NCI-H1048 (cell line): ENCODE results near the gene NR1H2.
"Not testable (repeated sequence)": the region's sequence is repeated elsewhere in the genome, so short reads cannot be mapped to it uniquely, and the experiment has no call there.

Experiments
- DNase-seq: peaks from one replicate; lab custom pipeline; 2025; lab: John Stamatoyannopoulos, UW

NR1H2 gene

DNA sequence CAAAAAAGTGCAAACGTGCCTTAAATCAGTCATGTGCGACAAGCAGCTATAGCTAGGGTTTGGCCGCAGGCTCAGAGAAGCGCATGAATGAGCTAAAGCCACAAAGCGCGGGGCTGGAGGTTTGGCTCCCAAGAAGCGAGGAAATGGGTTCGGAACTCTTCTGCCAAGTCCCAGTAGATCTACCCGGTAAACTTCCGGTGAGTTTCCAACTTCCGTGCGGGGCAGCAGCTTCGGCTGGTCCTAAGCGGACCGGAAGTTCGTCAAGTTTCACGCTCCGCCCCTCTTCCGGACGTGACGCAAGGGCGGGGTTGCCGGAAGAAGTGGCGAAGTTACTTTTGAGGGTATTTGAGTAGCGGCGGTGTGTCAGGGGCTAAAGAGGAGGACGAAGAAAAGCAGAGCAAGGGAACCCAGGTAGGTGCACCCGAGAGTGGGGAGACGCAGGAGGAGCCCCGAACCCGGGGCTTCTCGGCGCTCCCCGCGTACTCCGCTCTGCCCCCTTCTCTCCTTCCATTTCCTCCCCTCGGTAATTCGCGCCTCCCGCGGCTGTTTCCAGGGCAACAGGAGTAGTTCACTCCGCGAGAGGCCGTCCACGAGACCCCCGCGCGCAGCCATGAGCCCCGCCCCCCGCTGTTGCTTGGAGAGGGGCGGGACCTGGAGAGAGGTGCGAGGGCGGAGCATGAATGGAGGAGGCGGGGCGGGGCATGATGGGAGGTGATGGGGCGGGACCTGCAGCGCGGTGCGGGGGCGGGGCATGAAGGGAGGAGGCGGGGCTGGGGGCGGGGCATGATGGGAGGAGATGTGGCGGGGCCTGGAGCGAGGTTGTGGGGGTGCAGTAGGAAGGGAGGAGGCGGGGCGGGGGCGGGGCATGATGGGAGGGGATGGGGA, at the start of gene NR1H2:
Gene NR1H2 (plus strand): TSS at position 292 of the 885 bp plus-strand sequence. CDS start 1,149 bp downstream, outside the sequence.
- DNase-seq = peak; percentile 95

DNA sequence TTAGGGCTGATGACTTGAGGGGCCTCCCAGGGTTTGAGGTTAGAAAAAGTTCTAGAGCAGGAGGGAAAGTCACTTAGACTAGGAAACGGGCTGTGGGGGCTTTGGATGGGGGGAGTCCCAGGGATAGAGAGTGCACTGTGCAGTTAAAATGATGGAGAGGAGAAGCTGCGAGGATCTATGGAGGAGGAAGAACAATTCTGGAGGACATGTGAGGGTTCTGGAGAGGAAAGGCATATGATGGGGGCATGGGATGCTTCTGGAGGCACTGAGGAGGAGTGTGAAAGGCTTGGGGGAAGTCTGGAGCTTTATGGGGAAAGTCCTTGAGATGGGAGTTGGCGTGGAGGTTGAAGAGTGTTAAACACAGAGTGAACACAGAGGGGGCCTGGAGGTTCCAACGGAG, 49.2 kb upstream of the NR1H2 start:
- no peak for DNase-seq

DNA sequence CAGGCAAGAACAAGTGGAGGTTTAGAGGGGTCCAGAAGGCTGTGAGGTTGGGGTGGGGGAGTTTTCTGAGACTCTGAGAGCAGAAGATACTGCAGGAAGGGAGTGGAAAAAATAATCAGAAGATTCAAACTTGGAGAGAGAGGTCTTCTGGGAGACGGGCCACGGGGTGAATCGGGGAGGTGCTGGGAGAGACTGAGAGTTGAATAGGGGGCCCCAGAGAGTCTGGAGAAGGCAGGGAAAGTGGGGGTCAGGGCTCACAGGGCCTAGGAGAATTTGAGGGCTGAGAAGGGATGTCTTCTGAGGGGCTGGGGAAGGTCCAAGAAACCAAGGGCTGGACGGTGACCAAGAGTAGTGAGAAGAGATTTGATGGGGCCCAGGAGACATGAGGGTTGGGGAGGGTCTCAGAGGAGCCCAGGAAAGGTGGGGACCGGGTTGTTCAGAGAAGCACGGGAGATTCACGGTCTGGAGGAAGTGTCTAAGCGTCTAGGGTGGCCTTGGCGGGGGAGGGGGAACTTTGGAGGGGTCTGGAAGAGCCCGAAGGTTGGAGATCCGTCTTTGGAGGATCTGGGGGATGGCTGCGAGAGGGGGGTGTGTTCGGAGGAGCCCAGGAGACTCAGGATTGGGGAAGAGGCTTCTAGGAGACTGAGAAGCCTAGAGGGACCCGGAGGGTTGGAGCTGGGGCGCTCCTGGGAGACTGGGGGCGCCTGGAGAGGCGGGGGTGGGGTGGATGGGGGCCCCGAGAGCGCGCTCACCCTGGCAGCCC, 48.6 kb upstream of the NR1H2 start:
- DNase-seq = no peak

DNA sequence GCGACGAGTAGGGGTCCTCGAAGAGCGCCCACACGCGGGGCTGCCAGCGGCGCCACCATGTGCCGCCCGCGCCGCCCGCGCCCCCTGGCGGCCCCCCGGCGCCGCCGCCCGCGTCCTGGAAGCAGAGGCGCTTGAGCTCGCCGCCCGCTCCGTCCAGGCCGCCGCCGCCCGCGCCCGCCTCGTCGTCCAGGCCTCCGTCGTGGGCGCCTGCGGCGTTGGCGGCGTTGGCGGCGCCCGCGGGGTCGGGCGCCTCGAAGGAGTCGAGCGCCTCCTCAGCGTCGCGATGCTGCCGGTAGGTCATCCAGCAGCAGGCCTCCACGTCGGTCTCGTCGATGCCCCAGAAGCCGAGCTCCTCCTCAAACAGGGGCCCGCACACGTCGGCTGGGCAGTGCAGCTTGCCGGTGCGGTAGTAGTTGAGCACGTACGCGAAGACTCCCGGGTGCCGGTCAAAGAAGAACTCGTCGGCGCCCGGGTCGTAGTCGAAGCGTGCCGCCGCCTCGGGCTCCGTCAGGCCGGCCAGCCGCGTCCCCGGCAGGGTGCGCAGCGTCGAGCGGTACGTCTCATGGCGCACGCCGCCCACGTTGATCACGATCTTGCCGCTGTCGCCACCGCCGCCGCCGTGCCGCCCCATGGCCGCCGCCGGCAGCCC, 47.9 kb upstream of the NR1H2 start:
- DNase-seq = no peak

DNA sequence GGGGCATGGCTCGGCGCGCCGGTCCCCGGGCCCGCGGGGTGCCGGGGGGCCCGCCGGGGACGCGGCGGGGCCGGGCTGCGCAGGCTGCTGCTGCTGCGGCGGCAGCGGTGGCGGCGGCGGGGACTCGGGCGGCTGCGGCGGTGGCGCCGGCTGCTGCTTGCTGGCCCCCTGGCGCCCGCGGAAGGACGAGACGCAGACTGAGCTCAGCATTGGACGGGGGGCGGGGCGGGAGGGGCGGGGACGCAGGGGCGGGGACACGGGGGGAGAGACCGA, 47.4 kb upstream of the NR1H2 start:
- DNase-seq = no peak

DNA sequence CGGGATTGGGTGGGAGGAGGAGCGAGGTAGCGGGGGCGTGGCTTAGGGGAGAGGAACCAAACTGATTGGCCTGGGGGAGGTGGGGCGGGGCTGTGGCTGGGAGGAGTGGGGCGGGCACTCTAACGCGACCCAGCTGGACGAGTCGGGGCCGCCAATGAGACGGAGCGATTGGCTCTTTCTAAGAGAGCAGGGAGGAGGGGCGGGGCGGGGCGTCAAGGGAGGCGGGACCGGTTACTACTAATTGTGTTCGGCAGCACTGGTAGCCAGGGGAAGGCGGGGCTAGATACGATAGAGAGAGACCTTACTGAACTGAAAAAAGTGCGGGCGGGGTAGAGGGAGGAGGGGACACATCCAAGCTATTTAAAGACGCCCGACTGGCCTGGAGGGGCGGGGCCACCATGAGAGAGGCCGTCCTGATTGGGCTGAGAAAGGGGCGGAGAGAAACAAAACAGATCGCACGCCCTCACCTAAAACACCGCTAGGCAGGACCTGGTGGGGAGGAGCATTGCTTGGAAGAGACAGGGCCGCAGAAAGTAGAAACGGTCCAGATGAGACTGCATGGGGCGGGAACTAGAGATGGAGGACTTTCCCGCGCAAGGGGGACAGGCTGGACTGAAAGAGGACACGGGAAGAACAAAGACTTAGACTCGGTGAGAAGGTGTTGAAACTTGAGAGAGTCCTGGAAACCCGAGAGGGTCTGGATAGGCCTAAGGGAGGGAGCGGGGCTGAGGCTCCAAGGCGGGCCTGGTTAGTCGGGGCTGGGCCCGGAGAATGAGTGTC, 46.9 kb upstream of the NR1H2 start, which contains the start of gene KCNC3:
Gene KCNC3 (minus strand): TSS at position 232 of the 780 bp plus-strand sequence. CDS start 295 bp downstream, outside the sequence.
- peak; percentile 96 for DNase-seq

DNA sequence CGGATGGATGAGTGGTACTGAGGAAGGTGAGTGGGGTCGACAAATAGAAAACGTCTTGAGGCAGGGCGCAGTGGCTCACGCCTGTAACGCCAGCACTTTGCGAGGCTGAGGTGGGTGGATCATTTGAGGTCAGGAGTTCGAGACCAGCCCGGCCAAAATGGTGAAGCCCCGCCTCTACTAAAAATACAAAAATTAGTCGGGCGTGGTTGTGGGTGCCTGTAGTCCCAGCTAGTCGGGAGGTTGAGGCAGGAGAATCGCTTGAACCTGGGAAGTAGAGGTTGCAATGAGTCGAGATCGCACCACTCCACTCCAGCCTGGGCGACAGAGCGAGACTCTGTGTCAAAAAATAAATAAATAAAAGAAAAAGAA, 46.3 kb upstream of the NR1H2 start:
- DNase-seq = not testable (repeated sequence)

DNA sequence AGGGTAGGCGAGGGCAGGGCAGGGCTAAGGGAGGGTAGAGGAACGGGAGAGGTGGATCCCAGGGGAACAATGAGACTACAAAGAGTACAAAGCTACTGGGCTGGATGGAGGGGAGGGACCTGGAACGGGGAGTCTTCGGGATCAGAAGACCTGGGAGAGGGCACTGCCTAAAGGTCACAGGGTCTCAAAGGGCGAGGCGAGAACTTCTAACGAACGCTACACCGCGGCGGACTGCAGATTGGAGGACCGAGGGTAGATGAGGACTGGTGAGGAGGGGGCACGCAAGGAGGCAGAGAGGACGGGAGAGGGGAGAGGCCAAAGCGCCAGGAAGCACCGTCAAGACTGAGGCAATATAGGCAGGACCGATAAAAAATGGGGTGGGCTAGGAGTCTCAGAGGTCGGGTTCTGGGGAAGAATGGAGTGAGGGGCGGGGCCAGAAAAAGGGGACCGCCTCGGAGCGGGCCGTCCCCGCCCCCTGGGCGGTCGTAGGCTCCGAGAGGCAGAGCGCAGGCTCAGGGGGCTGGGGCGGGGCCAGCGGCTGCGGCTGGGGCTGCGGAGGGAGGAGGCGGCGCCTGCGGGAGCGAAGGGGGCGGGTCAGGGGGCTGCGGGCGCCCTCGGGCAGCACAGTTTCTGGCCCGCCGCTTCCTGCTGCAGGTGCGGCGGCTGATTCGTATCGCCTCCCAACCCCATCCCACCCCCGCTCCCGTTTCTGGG, 45.7 kb upstream of the NR1H2 start:
- DNase-seq = peak; percentile 76

DNA sequence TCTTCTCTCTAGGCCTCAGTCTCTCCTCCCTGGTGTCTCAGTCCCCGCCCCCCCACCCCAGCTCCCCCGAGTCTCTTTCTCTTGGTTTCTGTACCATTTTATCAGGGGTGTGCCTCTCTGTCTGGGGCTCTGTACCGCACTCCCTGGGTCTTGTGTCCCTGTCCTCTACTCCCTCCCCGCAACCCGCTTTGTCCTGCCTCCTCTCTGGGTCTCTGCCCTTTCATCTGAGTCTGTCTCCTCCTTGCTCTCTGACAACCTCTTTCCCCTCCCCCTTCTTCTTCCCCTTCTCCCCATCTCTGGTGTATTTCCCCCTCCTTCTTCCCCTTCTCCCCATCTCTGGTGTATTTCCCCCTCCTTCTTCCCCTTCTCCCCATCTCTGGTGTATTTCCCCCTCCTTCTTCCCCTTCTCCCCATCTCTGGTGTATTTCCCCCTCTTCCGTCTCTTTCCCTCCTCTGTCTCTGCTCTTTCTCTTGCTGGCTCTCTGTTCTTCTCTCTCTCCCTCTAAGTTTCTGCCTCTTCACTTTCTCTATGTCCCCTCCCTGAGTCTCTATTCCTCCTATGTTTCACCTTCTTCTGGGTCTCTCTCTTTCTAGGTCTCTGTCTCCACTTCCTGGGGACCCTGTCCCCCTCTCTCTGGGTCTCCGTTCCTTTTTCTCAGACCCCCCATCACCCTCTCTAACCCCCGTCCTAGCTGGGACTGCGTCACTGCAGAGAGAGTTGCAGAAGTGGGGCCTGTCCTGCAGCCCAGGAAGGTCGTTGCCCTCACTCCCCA, 44.9 kb upstream of the NR1H2 start:
- no peak for DNase-seq

DNA sequence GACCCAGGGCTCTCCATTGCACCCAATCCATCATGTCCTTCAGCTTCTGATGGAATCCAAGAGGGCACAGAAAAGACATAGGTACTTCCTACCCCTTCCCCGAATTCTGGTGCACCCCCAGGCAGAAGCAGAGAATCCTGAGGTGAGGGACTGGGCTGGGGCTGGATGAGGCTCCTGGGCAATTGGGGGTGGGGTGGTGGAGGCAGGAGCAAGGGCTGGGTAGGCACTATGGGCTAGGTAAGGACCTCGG, 44.3 kb upstream of the NR1H2 start:
- DNase-seq = no peak

DNA sequence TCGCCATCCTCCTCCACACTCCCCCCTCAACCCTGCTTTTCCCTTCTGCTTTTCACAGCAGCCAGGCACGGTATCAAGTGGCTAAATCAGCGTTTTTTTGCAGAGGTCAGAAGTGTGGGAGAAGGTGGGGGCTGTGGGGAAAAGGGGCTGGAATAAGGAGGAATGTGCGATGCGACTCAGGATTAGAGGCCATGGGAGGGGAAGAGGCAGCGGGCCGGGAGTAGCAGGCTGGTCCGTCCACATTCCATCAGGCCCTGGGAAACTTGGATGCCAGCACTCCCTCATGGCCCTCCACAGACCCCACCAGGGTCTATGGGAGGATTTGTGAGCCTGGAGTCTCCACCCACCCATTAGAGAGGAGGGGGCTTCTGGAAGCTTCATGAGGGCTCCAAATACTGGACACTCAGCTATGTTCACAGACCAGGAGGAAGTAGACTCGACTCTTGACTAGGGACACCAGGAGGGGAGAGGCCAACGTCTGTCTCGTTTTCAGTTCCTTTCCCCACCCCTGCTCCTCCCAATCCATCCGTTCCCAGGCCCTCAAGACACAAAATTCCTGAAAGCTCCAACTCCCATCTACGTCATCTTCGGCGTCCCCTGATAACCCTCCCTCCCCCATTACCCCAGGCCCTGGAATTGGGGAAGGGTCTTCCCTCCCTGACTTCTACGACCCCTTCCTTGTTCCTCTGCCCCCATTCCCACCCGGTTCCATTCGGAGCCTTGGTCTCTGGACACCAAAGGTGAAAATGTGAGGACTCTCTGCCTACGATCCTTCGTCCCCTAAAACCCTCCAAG, 43.8 kb upstream of the NR1H2 start:
- DNase-seq = no peak

DNA sequence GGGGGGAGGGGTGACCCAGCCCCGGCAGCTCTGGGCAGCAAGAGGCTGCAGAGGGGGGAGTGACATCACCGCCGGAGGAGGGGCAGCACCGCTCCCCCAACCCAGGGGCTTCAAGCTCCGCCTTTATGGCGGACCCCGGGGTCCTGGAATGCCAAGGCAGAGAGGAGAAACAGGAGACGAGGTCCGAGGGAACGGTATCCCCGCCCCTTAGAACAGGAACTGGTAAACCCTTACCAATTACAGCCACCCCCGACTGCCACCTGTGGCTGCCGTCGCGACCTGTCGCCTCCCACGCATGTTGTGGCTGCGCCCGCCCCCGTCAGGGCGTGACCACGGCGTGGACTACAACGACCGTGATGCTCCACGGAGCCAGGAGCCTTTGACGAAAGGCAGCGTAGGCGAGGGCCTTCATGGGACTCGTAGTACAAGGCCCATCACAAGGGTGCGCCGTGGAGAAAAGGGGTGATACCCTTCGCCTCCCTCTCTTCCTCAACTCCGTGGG, 43.0 kb upstream of the NR1H2 start:
- peak; percentile 61 for DNase-seq

DNA sequence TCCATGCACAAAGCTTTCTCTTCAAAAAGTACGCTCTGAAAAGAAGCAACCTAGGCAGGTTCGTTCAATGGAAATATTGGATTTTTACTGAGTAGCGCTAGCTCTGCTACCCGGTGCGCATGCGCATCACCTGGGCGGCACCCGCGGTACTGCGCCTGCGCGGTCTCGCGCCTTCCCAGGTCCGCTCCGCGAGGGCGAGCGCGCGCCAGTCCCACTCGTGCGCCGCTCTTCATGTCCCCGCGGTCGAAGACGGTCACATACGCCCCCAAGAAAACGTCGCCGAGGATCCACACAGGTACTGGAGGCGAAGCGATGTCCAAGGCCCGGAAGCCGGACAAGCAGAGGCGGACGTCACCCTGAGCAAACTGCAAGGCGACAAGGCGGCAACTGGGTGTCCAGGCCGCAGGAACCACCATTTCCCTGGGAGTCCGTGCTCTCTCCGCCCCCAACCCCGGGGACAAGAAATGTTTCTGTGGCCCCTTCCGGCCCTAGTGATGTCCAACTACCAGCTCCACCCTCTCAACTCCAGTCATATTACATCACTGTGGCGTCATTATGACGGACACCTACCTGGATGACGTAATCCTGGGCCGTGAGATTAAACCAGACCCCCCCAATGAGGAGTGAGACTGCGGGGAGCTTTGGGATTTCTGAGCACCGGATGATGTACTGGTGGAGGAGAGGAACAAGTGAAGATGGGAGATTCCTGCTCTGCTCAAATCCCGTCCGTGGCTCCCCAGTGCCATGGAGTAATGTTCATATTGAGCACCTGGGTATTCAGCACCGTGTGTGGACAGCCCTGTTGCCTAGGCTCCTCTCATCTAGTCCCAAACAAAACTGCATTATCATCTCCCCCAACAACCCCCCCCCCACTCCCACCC, 42.3 kb upstream of the NR1H2 start:
- DNase-seq = peak; percentile 61

DNA sequence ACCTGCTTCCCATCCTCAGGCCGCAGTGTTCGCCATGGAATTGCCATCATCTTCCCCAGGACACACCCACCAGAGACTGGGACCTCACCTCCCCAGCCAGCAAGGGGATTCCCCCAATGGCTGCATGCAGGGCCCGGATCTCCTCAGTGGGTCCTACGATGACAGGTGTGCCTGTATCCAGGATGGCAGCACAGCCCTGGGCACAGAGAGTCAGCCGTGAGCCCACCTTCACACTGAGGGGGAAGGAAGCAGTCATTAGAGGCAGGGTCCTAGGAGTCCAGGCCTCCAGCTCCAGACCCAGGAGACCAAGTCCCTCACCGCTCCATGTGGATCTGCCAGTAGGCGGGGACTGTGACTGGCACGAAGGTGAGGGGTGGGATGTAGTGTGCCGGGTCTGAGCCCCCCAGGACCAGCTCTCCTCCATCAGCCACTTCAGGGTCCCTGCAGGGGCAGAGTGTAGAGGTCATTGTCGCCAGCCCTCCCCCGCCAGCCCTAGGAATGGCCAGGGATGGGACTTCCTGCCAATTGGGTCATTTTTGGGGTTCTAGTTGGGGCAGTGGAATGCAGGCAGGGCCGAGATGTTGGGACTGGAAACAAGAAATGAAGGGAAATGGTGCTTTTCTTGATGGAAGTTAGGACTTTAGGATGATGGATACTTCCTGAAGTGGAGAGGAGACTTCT, 41.4 kb upstream of the NR1H2 start:
- no peak for DNase-seq

DNA sequence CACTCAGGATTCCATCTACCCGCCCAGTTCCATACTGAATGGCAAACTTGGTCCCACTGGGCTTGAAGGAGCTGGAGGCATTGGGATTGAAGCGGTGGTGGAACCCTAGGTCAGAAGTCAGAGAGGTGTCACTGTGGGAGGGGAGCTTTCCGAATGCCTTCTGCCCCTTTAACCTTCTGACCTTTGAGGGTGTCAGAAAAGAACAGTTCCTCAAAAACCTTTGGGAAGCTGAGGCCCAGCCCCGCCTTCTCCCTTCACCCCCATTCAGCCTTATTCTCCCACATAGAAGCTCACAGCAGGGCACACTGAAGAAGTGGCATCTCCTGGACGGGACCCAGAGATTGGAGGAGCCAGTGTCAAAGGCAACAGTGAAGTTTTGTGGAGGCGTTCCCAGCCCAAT, 39.2 kb upstream of the NR1H2 start:
- DNase-seq = not testable (repeated sequence)

DNA sequence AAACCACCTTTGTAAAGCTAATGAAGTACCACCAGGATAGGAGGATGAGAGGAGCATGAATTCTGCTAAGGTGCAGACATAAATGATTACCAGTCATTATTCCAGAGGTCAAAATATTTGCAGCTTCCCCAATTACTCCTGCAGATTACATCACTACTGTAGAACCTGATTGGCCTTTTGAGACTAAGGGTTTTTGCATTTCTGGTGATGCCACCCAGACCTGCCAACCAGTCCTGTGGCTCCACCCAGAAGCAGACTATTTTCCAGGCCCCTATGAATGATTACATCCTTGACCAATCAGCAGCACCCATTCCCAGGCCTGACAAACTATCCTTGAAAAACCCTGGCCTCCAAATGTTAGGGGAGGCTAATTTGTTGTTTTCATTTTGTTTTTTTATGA, 35.9 kb upstream of the NR1H2 start:
- no peak for DNase-seq

DNA sequence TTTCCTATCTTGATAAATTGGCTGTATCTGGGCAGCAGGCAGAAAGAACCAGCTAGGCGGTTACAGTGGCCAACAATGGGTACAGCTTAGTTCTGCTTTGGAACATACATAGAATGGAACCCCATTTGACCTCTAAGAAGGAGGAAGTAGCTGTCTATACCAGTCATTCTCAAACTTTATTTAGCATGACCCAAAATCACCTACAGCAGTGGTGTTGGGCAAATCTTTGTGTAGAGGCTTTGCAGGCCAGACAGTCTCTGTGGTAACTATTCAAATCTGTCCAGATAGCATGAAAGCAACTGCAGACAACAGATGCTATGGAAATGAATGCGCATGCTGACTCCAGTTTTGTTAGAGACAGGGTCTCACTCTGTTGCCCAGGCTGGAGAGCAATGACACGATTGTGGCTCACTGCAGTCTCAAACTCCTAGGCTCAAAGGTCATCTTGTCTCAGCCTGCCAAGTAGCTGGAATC, 35.1 kb upstream of the NR1H2 start:
- no peak for DNase-seq

DNA sequence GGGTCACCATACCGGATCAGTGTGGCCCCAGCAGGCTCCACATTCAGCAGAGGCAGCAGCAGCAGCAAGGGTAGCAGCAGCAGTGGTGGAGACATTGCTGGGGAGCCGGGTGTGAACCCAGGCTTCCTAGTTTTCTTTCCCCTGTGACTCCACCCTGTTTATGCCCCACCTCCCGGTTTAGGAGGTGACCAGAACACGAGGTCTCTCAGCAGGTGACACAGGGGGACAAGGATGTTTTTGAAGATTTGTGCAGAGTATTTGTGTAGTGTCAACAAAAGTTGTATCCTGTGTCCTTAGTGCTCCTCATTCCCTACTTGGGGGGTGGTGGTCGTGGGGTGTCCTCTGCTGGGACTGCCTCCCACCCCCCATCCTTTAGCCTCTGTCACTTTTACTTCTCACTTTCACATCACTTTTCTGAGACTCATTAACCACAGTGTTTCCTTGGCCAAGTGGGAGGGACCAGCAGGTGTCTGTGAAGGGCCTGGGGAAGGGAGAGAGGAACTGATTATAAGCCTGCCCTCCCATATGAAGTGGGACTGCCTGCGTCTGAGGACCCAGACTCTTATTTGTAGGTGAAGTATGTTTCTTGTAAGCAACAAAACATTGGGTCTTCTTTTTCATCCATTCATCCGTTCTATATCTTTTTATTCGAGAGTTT, 31.5 kb upstream of the NR1H2 start:
- no peak for DNase-seq
